GM21390 (cell line): ENCODE results near the gene SYT7.

Experiments
- ATAC-seq: cut with Tn5 transposase; IDR thresholded peaks from one replicate; pipeline ENCODE4 v1.9.1; 2021; ENCODE audit not compliant: unreplicated experiment

SYT7 gene

GRCh38 chr11:61502522-61502921, 78.4 kb downstream of the SYT7 start:
- ATAC-seq, result no peak

GRCh38 chr11:61499816-61500491, 80.9 kb downstream of the SYT7 start:
- ATAC-seq, result no peak

GRCh38 chr11:61498767-61499341, 82.0 kb downstream of the SYT7 start:
- no peak for ATAC-seq

GRCh38 chr11:61497876-61498275, 83.0 kb downstream of the SYT7 start:
- ATAC-seq, result no peak

GRCh38 chr11:61497473-61497872, 83.4 kb downstream of the SYT7 start:
- no peak for ATAC-seq

GRCh38 chr11:61496602-61497400, 84.1 kb downstream of the SYT7 start:
- ATAC-seq, result no peak

GRCh38 chr11:61495801-61496601, 84.9 kb downstream of the SYT7 start:
- ATAC-seq, result no peak

- no peak for ATAC-seq
Measured at GRCh38 chr11:61494381-61494961, 86.4 kb downstream of the SYT7 start.

- ATAC-seq, result no peak
Measured at GRCh38 chr11:61491736-61492395, 89.0 kb downstream of the SYT7 start.

- ATAC-seq, result no peak
Measured at GRCh38 chr11:61489833-61490721, 90.8 kb downstream of the SYT7 start.

GRCh38 chr11:61488651-61489291, 92.1 kb downstream of the SYT7 start:
- ATAC-seq, result no peak

- no peak for ATAC-seq
Measured at GRCh38 chr11:61487342-61488025, 93.4 kb downstream of the SYT7 start.

GRCh38 chr11:61486779-61487178, 94.1 kb downstream of the SYT7 start:
- ATAC-seq, result no peak

- no peak for ATAC-seq
Measured at GRCh38 chr11:61486011-61486620, 94.8 kb downstream of the SYT7 start.

- no peak for ATAC-seq
Measured at GRCh38 chr11:61485080-61485479, 95.8 kb downstream of the SYT7 start.

GRCh38 chr11:61484541-61484940, 96.3 kb downstream of the SYT7 start:
- ATAC-seq, result no peak

- ATAC-seq, result no peak
Measured at GRCh38 chr11:61482513-61482912, 98.4 kb downstream of the SYT7 start.

GRCh38 chr11:61481806-61482205, 99.1 kb downstream of the SYT7 start:
- no peak for ATAC-seq
